ENCODE measurements around the gene PVALEF.

DNA sequence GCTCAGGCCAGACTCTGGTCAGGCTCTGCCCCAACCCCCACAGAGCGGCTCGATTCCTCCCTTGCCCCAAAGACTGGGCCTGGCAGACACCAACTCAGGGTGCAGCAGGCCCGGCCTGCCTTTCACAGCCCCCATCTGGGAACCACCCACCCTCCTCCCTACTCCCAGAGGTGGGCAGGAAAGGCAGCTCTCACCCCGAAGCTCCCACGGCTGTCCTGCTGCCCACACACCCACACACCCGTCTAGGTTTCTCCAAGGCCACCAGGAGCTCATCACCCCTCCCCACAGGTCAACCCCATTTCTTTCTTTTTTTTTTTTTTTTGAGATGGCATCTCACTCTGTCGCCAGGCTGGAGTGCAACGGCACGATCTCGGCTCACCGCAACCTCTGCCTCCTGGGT, 53.7 kb downstream of the PVALEF start:
- TF ChIP-seq ZNF384 (IDR thresholded peaks at IDR 0.05) (no peak), NFRKB (IDR thresholded peaks at IDR 0.05) (no peak), FOXA1 (IDR thresholded peaks at IDR 0.05) (no peak), BHLHE40 (IDR thresholded peaks at IDR 0.05; ENCODE audit: borderline replicate concordance) (no peak), SP1 (IDR thresholded peaks at IDR 0.05) (no peak), L3MBTL2 (conservative IDR thresholded peaks at IDR 0.05) (no peak), TARDBP (IDR thresholded peaks at IDR 0.05) (no peak), ELF4 (IDR thresholded peaks at IDR 0.05) (no peak), FOXM1 (IDR thresholded peaks at IDR 0.05; ENCODE audit: borderline replicate concordance) (no peak), FOXK2 (IDR thresholded peaks at IDR 0.05) (no peak), HDGF (IDR thresholded peaks at IDR 0.05; ENCODE audit: borderline replicate concordance) (no peak), PKNOX1 (IDR thresholded peaks at IDR 0.05) (no peak), LEF1 (IDR thresholded peaks at IDR 0.05; ENCODE audit: borderline replicate concordance) (no peak)

Data from HEK293T (cell line).